ENCODE results near the gene ASIC2. TPM values are rescaled to one million over a fixed set of nuclear protein-coding genes. Genes with fewer than 3 reads are reported as not detected.

Gene ASIC2
- total and polyA plus RNA-seq, 2 donors (not counting 3 experiments of a cell fraction or from before 2014, with no cell fraction given), result not detected

DNA sequence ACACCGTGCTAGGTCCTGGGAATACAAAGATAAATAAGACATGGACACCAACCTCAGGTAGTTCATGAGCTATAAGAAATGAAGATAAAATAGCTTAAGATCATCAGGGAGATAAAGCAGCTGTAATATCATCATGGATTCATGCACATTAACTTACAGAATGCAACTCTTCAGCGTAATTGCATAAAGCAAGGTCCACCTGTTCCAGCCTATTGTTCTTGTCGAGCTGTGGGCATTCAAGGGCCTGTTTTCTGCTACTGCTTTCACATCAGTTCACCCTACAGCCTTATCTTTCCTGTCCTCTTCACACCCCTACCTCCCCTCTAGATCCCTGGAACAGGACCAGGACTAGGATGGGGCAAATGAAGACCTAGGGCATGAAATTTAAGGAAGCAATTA is 167.5 kb downstream of the ASIC2 start:
- no peaks in the 10 kb centered on the region for H3K27me3 ChIP-seq (ENCODE audit: control insufficient read depth in 2 of 2, insufficient read depth in 2 of 2, low read length in 2 of 2)
- no peaks in the 10 kb centered on the region for H4K20me1 ChIP-seq (replicated peaks; ENCODE audit: control insufficient read depth, extremely low read depth, insufficient read depth, low read length)
- no peak overlapping the region for H3K27ac ChIP-seq (ENCODE audit: insufficient read depth, low read depth, low read length)
- no peak overlapping the region for H3K4me2 ChIP-seq (ENCODE audit: insufficient read depth, low read length)
- DNase-seq (ENCODE audit: low read depth, low spot score), result no peak
- no peak overlapping the region for H3K9ac ChIP-seq (replicated peaks; ENCODE audit: extremely low read depth, insufficient read depth, low read length)
- H3K4me1 ChIP-seq (ENCODE audit: control insufficient read depth, extremely low read depth, insufficient read depth, low read length), result no peaks in the 10 kb centered on the region
- H2AFZ ChIP-seq (ENCODE audit: low read depth, low read length), result no peak overlapping the region
- no peak overlapping the region for H3K4me3 ChIP-seq (replicated peaks in 1 of 3; ENCODE audit: insufficient read depth in 1 of 3, low read depth in 1 of 3, low read length in 3 of 3)
- ChIA-PET POLR2A (no interaction called here), CTCF (no interaction called here)
- no peaks in the 10 kb centered on the region for H3K79me2 ChIP-seq (ENCODE audit: control insufficient read depth, insufficient read depth, low read length)
- no peak for FAIRE-seq
- H3K9me1 ChIP-seq (replicated peaks; ENCODE audit: control insufficient read depth, extremely low read depth, insufficient read depth, low read length), result no peaks in the 10 kb centered on the region
- no peaks in the 10 kb centered on the region for H3K9me3 ChIP-seq (replicated peaks; ENCODE audit: control insufficient read depth, insufficient read depth, low read length)
- intact Hi-C loops (cut with micrococcal nuclease), result no loop called here
- dilution Hi-C loops (cut with MboI; ENCODE audit: extremely low pct_ligation_motif_present, low sequenced_read_pairs), result no loop called here
- BruUV-seq (replicated peaks), result no TSS peak
- TF ChIP-seq FOS (IDR thresholded peaks at IDR 0.05; ENCODE audit: borderline replicate concordance, insufficient read depth, low read length) (no peak), POLR2AphosphoS5 (IDR thresholded peaks at IDR 0.05; ENCODE audit: insufficient read depth, low read depth, low read length) (no peak)
- no peaks in the 10 kb centered on the region for H3K36me3 ChIP-seq (ENCODE audit: control insufficient read depth in 2 of 2, extremely low read depth in 1 of 2, insufficient read depth in 2 of 2, low read length in 2 of 2)

- no peak for TF ChIP-seq POLR2AphosphoS5 (IDR thresholded peaks at IDR 0.05; ENCODE audit: insufficient read depth, low read depth, low read length)
- FAIRE-seq (no peak), DNase-seq (ENCODE audit: low read depth, low spot score) (no peak)
- no TSS peak for BruUV-seq (replicated peaks)
- Histone ChIP-seq H3K27me3 (ENCODE audit: control insufficient read depth in 2 of 2, insufficient read depth in 2 of 2, low read length in 2 of 2) (no peaks in the 10 kb centered on the region), H3K79me2 (ENCODE audit: control insufficient read depth, insufficient read depth, low read length) (no peaks in the 10 kb centered on the region), H4K20me1 (replicated peaks; ENCODE audit: control insufficient read depth, extremely low read depth, insufficient read depth, low read length) (no peaks in the 10 kb centered on the region), H3K4me3 (replicated peaks in 1 of 3; ENCODE audit: insufficient read depth in 1 of 3, low read depth in 1 of 3, low read length in 3 of 3) (no peak overlapping the region), H3K4me1 (ENCODE audit: control insufficient read depth, extremely low read depth, insufficient read depth, low read length) (no peaks in the 10 kb centered on the region), H2AFZ (ENCODE audit: low read depth, low read length) (no peak overlapping the region), H3K9me1 (replicated peaks; ENCODE audit: control insufficient read depth, extremely low read depth, insufficient read depth, low read length) (no peaks in the 10 kb centered on the region), H3K36me3 (ENCODE audit: control insufficient read depth in 2 of 2, extremely low read depth in 1 of 2, insufficient read depth in 2 of 2, low read length in 2 of 2) (no peaks in the 10 kb centered on the region), H3K4me2 (ENCODE audit: insufficient read depth, low read length) (no peak overlapping the region), H3K27ac (ENCODE audit: insufficient read depth, low read depth, low read length) (no peak overlapping the region), H3K9ac (replicated peaks; ENCODE audit: extremely low read depth, insufficient read depth, low read length) (no peak overlapping the region), H3K9me3 (replicated peaks; ENCODE audit: control insufficient read depth, insufficient read depth, low read length) (no peaks in the 10 kb centered on the region)
- intact Hi-C loops (cut with micrococcal nuclease) (no loop called here), dilution Hi-C loops (cut with MboI; ENCODE audit: extremely low pct_ligation_motif_present, low sequenced_read_pairs) (no loop called here)
- ChIA-PET CTCF (no interaction called here), POLR2A (no interaction called here)
Observed at GRCh38 chr17:33124871-33125551, 168.1 kb downstream of the ASIC2 start.

Data from endothelial cell of umbilical vein (primary cell).